OCI-LY7 (cell line): Measurements from ENCODE around the gene STAMBP. TPM values are rescaled to one million over a fixed set of nuclear protein-coding genes. Genes with fewer than 3 reads are reported as not detected.

ENCODE experiments used
- BruUV-seq: library from RNA; stranded (reverse); fragments of 400-500 nt; replicated peaks from 2 replicates; lab custom pipeline; 2021; lab: Mats Ljungman, UMichigan
- CTCF ChIA-PET: fragments of 300-600 bp; sonication (Branson Sonifier 250); formaldehyde crosslinking; loops from one replicate; lab custom pipeline; 2022; ENCODE audit warnings: antibody characterized with exemption; ENCODE audit not compliant: unreplicated experiment; lab: Charles Lee
- POLR2A ChIA-PET: fragments of 300-600 bp; sonication (Branson Sonifier 250); formaldehyde crosslinking; loops from one replicate; lab custom pipeline; 2022; ENCODE audit warnings: antibody characterized with exemption; lab: Charles Lee
- DNase-seq: peaks from one replicate; pipeline ENCODE4 v3.0.0-alpha.2; 2015; ENCODE audit warnings: low spot score
- H2AFZ ChIP-seq: fragments of 200-600 bp; sonication (generic), shearing (Covaris generic); 2 replicates; pipeline ENCODE4 v1.6.1; 2014; ENCODE audit warnings: mild to moderate bottlenecking, antibody characterized with exemption, low read length, moderate library complexity
- H3K27ac ChIP-seq: fragments of 200-600 bp; sonication (generic); 2 replicates; pipeline ENCODE4 v1.5.1; 2014; ENCODE audit warnings: mixed run types, low read depth, mild to moderate bottlenecking, moderate library complexity, low read length, inconsistent platforms; ENCODE audit not compliant: poor library complexity, severe bottlenecking
- H3K36me3 ChIP-seq: fragments of 200-600 bp; sonication (generic); 2 replicates; pipeline ENCODE4 v1.6.1; 2014; ENCODE audit warnings: mild to moderate bottlenecking, antibody characterized with exemption, low read length, moderate library complexity, mixed read lengths; ENCODE audit not compliant: insufficient read depth
- H3K4me1 ChIP-seq: fragments of 200-600 bp; sonication (generic); 2 replicates; pipeline ENCODE4 v1.5.1; 2014; ENCODE audit warnings: mild to moderate bottlenecking, low read length; ENCODE audit not compliant: insufficient read depth, poor library complexity, severe bottlenecking
- H3K4me2 ChIP-seq: fragments of 200-600 bp; sonication (generic); 2 replicates; pipeline ENCODE4 v1.6.1; 2014; ENCODE audit warnings: mild to moderate bottlenecking, low read length
- H3K4me3 ChIP-seq: fragments of 200-600 bp; sonication (generic); 2 replicates; pipeline ENCODE4 v1.5.1; 2014; ENCODE audit warnings: mild to moderate bottlenecking, low read depth, low read length; ENCODE audit not compliant: poor library complexity, severe bottlenecking
- H3K79me2 ChIP-seq: fragments of 200-600 bp; sonication (generic); 2 replicates; pipeline ENCODE4 v1.6.1; 2016; ENCODE audit warnings: low read depth, mild to moderate bottlenecking, low read length, moderate library complexity, mixed read lengths; ENCODE audit not compliant: insufficient read depth
- H3K9me2 ChIP-seq: fragments of 200-600 bp; sonication (generic); 2 replicates; pipeline ENCODE4 v1.6.1; 2016; ENCODE audit warnings: mild to moderate bottlenecking, low read length, mixed read lengths; ENCODE audit not compliant: insufficient read depth
- H3K9me3 ChIP-seq: fragments of 200-600 bp; sonication (generic); 2 replicates; pipeline ENCODE4 v1.6.1; 2014; ENCODE audit warnings: mild to moderate bottlenecking, mixed run types, low read length, mixed read lengths
- H4K20me1 ChIP-seq: fragments of 200-600 bp; sonication (generic); 2 replicates; pipeline ENCODE4 v1.6.1; 2014; ENCODE audit warnings: mild to moderate bottlenecking, antibody characterized with exemption, low read length, moderate library complexity, mixed read lengths; ENCODE audit not compliant: insufficient read depth
- EZH2phosphoT487 ChIP-seq: fragments of 200-600 bp; sonication (generic); IDR thresholded peaks from 2 replicates; pipeline ENCODE4 v1.6.1; 2018; ENCODE audit warnings: low read depth, borderline replicate concordance, mild to moderate bottlenecking, mixed run types, antibody characterized with exemption, low read length, moderate library complexity, mixed read lengths
- intact Hi-C: fragments of 100-400 bp; cut with micrococcal nuclease; formaldehyde crosslinking; loops from one replicate; pipeline ENCODE4 v1.10.0; 2022; ENCODE audit not compliant: unreplicated experiment
- total RNA-seq, 2 experiments: library from RNA; depleted of rRNA in 1 of 2; stranded (reverse); fragments of >200 nt in 1 of 2; shearing (Covaris generic) in 1 of 2; gene quantifications; 2 replicates each; pipeline ENCODE4 v1.2.3, GENCODE V29; 2014 to 2022
- TF ChIP-seq, protein P1 (sequence below): fragments of 200-600 bp; sonication (generic); conservative IDR thresholded peaks from 2 replicates; pipeline ENCODE4 v1.5.1; 2014; ENCODE audit warnings: mild to moderate bottlenecking, antibody characterized with exemption, low read length, moderate library complexity, mixed read lengths

STAMBP gene
- total RNA-seq, 2 experiments from 2014 or later: 27.2 to 43.7 TPM

- H3K4me2 ChIP-seq: peak overlapping the region; percentile 10; the same call in 1 of the 2 replicates
- peaks cover 10% of the 10 kb centered on the region for H3K4me1 ChIP-seq
- H4K20me1 ChIP-seq: no peaks in the 10 kb centered on the region
- BruUV-seq: no TSS peak
- ChIA-PET POLR2A (no interaction called here), CTCF (no interaction called here)
- no peak for TF ChIP-seq EZH2phosphoT487
- TF ChIP-seq, protein P1, sequence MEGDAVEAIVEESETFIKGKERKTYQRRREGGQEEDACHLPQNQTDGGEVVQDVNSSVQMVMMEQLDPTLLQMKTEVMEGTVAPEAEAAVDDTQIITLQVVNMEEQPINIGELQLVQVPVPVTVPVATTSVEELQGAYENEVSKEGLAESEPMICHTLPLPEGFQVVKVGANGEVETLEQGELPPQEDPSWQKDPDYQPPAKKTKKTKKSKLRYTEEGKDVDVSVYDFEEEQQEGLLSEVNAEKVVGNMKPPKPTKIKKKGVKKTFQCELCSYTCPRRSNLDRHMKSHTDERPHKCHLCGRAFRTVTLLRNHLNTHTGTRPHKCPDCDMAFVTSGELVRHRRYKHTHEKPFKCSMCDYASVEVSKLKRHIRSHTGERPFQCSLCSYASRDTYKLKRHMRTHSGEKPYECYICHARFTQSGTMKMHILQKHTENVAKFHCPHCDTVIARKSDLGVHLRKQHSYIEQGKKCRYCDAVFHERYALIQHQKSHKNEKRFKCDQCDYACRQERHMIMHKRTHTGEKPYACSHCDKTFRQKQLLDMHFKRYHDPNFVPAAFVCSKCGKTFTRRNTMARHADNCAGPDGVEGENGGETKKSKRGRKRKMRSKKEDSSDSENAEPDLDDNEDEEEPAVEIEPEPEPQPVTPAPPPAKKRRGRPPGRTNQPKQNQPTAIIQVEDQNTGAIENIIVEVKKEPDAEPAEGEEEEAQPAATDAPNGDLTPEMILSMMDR: no peak
- H3K79me2 ChIP-seq: no peaks in the 10 kb centered on the region
- H3K27ac ChIP-seq: no peak overlapping the region
- intact Hi-C loops: no loop called here
- no peaks in the 10 kb centered on the region for H3K9me2 ChIP-seq
- H3K9me3 ChIP-seq: no peaks in the 10 kb centered on the region
- DNase-seq: no peak
- H3K4me3 ChIP-seq: no peak overlapping the region
- no peak overlapping the region for H2AFZ ChIP-seq
- H3K36me3 ChIP-seq: peaks cover 91% of the 10 kb centered on the region
Observed at GRCh38 chr2:73856214-73856613, 27.5 kb downstream of the STAMBP start.

DNA sequence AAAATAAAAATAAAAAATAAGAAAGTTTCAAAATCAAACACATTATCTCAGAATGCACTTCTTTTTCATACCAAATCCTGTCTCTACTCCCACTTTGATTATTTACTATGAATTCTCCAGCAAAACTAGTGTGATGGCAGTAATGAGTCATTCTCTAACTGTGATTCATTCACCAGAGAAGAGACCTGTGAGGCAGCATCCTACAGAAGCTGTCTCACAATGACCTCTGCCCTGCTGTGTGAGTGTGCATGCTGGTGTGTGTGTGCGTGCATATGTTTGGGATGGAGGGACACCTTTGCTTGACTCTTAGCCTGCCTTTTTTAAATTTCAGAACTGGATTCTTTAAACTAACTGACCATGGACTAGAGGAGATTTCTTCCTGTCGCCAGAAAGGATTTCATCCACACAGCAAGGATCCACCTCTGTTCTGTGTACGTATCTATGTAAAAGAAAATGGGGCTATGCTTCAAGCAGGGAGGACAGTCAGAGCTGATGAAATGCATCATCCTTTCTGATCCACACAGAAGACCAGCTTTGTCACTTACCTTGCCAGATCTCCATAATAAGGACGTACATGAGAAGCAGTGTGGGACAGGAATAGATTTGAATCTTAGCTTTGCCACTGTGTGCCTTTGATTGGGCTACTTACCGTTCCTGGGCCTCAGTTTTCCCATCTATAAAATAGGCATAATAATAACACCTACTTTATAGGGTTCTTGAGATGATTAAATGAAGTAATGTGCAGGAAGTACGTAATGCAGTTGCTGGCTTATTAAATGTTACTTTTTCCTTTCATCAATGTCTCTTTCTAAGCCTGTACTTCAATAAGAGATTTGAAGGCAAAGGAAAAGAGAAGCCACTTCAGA is 31.2 kb downstream of the STAMBP start:
- Histone ChIP-seq H3K4me2 (no peak overlapping the region), H3K27ac (no peak overlapping the region), H3K4me1 (peaks cover 10% of the 10 kb centered on the region), H2AFZ (no peak overlapping the region), H3K4me3 (no peak overlapping the region), H3K36me3 (peaks cover 91% of the 10 kb centered on the region), H3K79me2 (no peaks in the 10 kb centered on the region), H3K9me3 (no peaks in the 10 kb centered on the region), H3K9me2 (no peaks in the 10 kb centered on the region), H4K20me1 (no peaks in the 10 kb centered on the region)
- ChIA-PET CTCF (no interaction called here), POLR2A (no interaction called here)
- no peak for DNase-seq
- intact Hi-C loops: no loop called here
- BruUV-seq: no TSS peak
- TF ChIP-seq, protein P1: no peak
- no peak for TF ChIP-seq EZH2phosphoT487

DNA sequence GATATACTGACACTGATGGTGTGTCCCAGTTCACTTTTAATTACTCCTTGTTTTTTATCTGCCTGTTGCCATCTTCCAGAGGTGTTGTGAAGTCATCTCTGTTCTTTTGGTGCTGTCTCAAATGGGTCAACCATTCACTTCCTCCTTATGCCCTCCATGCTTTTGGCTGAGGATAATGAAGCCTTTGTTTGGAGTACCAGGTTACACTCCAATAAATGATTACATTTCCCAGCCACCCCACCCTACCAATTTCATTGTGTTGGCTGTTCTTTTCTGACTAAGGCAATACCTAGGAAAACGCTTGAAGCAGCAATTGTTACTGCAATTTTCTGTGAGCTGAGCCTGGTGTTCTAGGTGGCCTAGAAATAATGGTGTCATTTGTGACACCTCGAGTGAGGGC is 34.2 kb downstream of the STAMBP start:
- BruUV-seq: no TSS peak
- Histone ChIP-seq H3K27ac (no peak overlapping the region), H3K9me2 (no peaks in the 10 kb centered on the region), H3K36me3 (peaks cover 72% of the 10 kb centered on the region), H2AFZ (no peak overlapping the region), H3K4me3 (no peak overlapping the region), H3K9me3 (no peaks in the 10 kb centered on the region), H3K4me2 (no peak overlapping the region), H3K4me1 (no peaks in the 10 kb centered on the region), H4K20me1 (no peaks in the 10 kb centered on the region), H3K79me2 (no peaks in the 10 kb centered on the region)
- no peak for DNase-seq
- POLR2A ChIA-PET: interaction anchor here (1.0 to 1.5 kb wide), 2 partner anchors 11 to 35 kb away, joined by 4 read pairs; partner anchors contain the start of gene STAMBP
- intact Hi-C loops: no loop called here
- CTCF ChIA-PET: no interaction called here
- TF ChIP-seq, protein P1: no peak
- no peak for TF ChIP-seq EZH2phosphoT487
